ENCODE data around the gene CCSER1.
"Not testable (repeated sequence)": the region's sequence is repeated elsewhere in the genome, so short reads cannot be mapped to it uniquely, and the experiment has no call there.

Gene CCSER1

GRCh38 chr4:91454111-91454510 is 1326.9 kb downstream of the CCSER1 start:
- no peak for DNase-seq

GRCh38 chr4:91462566-91462965 is 1335.4 kb downstream of the CCSER1 start:
- DNase-seq, result not testable (repeated sequence)

- DNase-seq, result no peak
Observed at GRCh38 chr4:91470671-91471070, 1343.5 kb downstream of the CCSER1 start.

GRCh38 chr4:91471280-91471679 is 1344.1 kb downstream of the CCSER1 start:
- DNase-seq, result no peak

- DNase-seq, result no peak
Observed at GRCh38 chr4:91472046-91472445, 1344.9 kb downstream of the CCSER1 start.

GRCh38 chr4:91485415-91485814 is 1358.2 kb downstream of the CCSER1 start:
- no peak for DNase-seq

GRCh38 chr4:91488946-91489345 is 1361.8 kb downstream of the CCSER1 start:
- no peak for DNase-seq

GRCh38 chr4:91497892-91498291 is 1370.7 kb downstream of the CCSER1 start:
- no peak for DNase-seq

- DNase-seq, result no peak
Observed at GRCh38 chr4:91502365-91502764, 1375.2 kb downstream of the CCSER1 start.

GRCh38 chr4:91513326-91513725 is 1386.1 kb downstream of the CCSER1 start:
- DNase-seq, result no peak

- DNase-seq, result no peak
Observed at GRCh38 chr4:91519155-91519554, 1392.0 kb downstream of the CCSER1 start.

- no peak for DNase-seq
Observed at GRCh38 chr4:91525621-91526020, 1398.4 kb downstream of the CCSER1 start.

GRCh38 chr4:91527056-91527455 is 1399.9 kb downstream of the CCSER1 start:
- no peak for DNase-seq

- DNase-seq, result no peak
Observed at GRCh38 chr4:91567594-91567993, 1440.4 kb downstream of the CCSER1 start.

GRCh38 chr4:91577864-91578263 is 1450.7 kb downstream of the CCSER1 start:
- no peak for DNase-seq

- no peak for DNase-seq
Observed at GRCh38 chr4:91590260-91590659, 1463.1 kb downstream of the CCSER1 start.

GRCh38 chr4:91592125-91592524 is 1464.9 kb downstream of the CCSER1 start:
- no peak for DNase-seq

- no peak for DNase-seq
Observed at GRCh38 chr4:91596718-91597117, 1469.5 kb downstream of the CCSER1 start.

GRCh38 chr4:91598696-91599095 is 1471.5 kb downstream of the CCSER1 start:
- no peak for DNase-seq

- no peak for DNase-seq
Observed at GRCh38 chr4:91600301-91600700, 1473.1 kb downstream of the CCSER1 start.

GRCh38 chr4:91601401-91601800 is 1474.2 kb downstream of the CCSER1 start:
- no peak for DNase-seq

GRCh38 chr4:91611782-91612181 is 1484.6 kb downstream of the CCSER1 start:
- DNase-seq, result no peak

GRCh38 chr4:91620952-91621351 is 1493.8 kb downstream of the CCSER1 start:
- DNase-seq, result no peak

GRCh38 chr4:91621446-91621845 is 1494.3 kb downstream of the CCSER1 start:
- DNase-seq, result no peak

- no peak for DNase-seq
Observed at GRCh38 chr4:91622925-91623602, 1495.9 kb downstream of the CCSER1 start.
